Spleen (tissue), 11 donors: ENCODE data around the gene HELB. TPM values are rescaled to one million over a fixed set of nuclear protein-coding genes. Genes with fewer than 3 reads are reported as not detected.

Source experiments
- DNase-seq: peaks from one replicate; pipeline ENCODE4 v3.0.0-alpha.2; 2020
- H3K27ac ChIP-seq, 8 donors: fragments of 200-600 bp; sonication (generic) in 7 of 8; 1 replicate in 4 of 8; 2 replicates in 4 of 8; pipeline versions ENCODE4 v1.5.0 to v1.8.0; 2016 to 2021; ENCODE audit warnings: inconsistent platforms in 4 of 8, mild to moderate bottlenecking in 4 of 8, moderate library complexity in 1 of 8
- H3K27me3 ChIP-seq, 7 donors: fragments of 200-600 bp; sonication (generic) in 6 of 7; replicated peaks in 1 of 7; 1 replicate in 4 of 7; 2 replicates in 3 of 7; pipeline versions ENCODE4 v1.5.0 to v1.8.0; 2016 to 2021; ENCODE audit warnings: inconsistent platforms in 3 of 7, mild to moderate bottlenecking in 1 of 7
- H3K36me3 ChIP-seq, 6 donors: fragments of 200-600 bp; sonication (generic) in 5 of 6; 1 replicate in 4 of 6; 2 replicates in 2 of 6; pipeline versions ENCODE4 v1.5.0 to v1.8.0; 2016 to 2021; ENCODE audit warnings: inconsistent platforms in 2 of 6
- H3K4me1 ChIP-seq, 6 donors: fragments of 200-600 bp; sonication (generic) in 5 of 6; 1 replicate in 3 of 6; 2 replicates in 3 of 6; pipeline versions ENCODE4 v1.5.0 to v1.8.0; 2016 to 2021; ENCODE audit warnings: inconsistent platforms in 3 of 6
- H3K4me3 ChIP-seq, 8 donors: fragments of 200-600 bp; sonication (generic) in 7 of 8; 1 replicate in 4 of 8; 2 replicates in 4 of 8; pipeline versions ENCODE4 v1.5.0 to v1.8.0; 2016 to 2021; ENCODE audit warnings: inconsistent platforms in 4 of 8, mild to moderate bottlenecking in 4 of 8, moderate library complexity in 2 of 8
- H3K9me3 ChIP-seq, 8 donors: fragments of 200-600 bp; sonication (generic) in 7 of 8; 1 replicate in 4 of 8; 2 replicates in 4 of 8; pipeline versions ENCODE4 v1.5.0 to v1.8.0; 2016 to 2021; ENCODE audit warnings: inconsistent platforms in 4 of 8
- POLR2A ChIP-seq, 3 donors: fragments of 450-650 bp; IDR thresholded peaks; one replicate each; pipeline ENCODE4 v1.5.1; 2017; ENCODE audit warnings: antibody characterized with exemption in 3 of 3, mild to moderate bottlenecking in 1 of 3
- POLR2AphosphoS5 ChIP-seq, 3 donors: sonication (generic); formaldehyde crosslinking; IDR thresholded peaks; one replicate each; pipeline ENCODE4 v1.5.1; 2017; ENCODE audit warnings: antibody characterized with exemption in 3 of 3
- WGBS, 5 donors: extraction: QIAGEN DNeasy Blood & Tissue Kit in 3 of 5; methylation state at CpG; one replicate each; pipeline versions ENCODE4 v1.1.5 to v1.1.7; 2013 to 2018; 5-methylcytosine and 5-hydroxymethylcytosine counted together
- intact Hi-C: fragments of 100-400 bp; cut with DNase I; formaldehyde crosslinking; loops from one replicate; pipeline ENCODE4 v1.15.0; 2023; ENCODE audit warnings: low total_unique reads
- polyA plus RNA-seq, 3 donors: library from polyadenylated mRNA; stranded (reverse); fragments of 200-250 nt; gene quantifications; one replicate each; pipeline ENCODE4 v1.2.1, GENCODE V29; 2013
- total RNA-seq, 7 donors: library from RNA; depleted of rRNA in 3 of 7; stranded (reverse); fragments of >200 nt in 3 of 7; fragmentation: NEBNext Ultra II Directional in 4 of 7; extraction: Animal tissue kit (Norgen Biotek cat#: 25700) in 4 of 7; gene quantifications; one replicate each; pipeline versions ENCODE4 v1.1.0 to v1.2.1, GENCODE V29; 2016 to 2021
- TF ChIP-seq, protein P1 (sequence below), 11 experiments: fragments of 200-600 bp in 7 of 11; fragments of 450-650 bp in 4 of 11; sonication (generic) in 4 of 11; IDR thresholded peaks in 8 of 11; conservative IDR thresholded peaks in 3 of 11; 1 replicate in 7 of 11; 2 replicates in 4 of 11; pipeline versions ENCODE4 v1.4.0 to v1.8.0; 2016 to 2021; ENCODE audit warnings: antibody characterized with exemption in 11 of 11, inconsistent platforms in 4 of 11, mild to moderate bottlenecking in 1 of 11
- donor health status: healthy with polysubstance abuse.
- donor health status: DM: no; HTN: no; CAD: no; lungs with moderate emphysema.
- donor health status: DM: no; HTN: no; CAD: no.
- donor health status: Bipolar disorder and iron deficiency.
- donor health status: healthy.
- donor health status: DM: no; HTN: no; CAD: no.
- donor health status: DM: yes; HTN: yes; CAD: no.

HELB gene
- total and polyA plus RNA-seq, 10 donors = 0.83 to 33.7 (median 18.2) TPM

DNA sequence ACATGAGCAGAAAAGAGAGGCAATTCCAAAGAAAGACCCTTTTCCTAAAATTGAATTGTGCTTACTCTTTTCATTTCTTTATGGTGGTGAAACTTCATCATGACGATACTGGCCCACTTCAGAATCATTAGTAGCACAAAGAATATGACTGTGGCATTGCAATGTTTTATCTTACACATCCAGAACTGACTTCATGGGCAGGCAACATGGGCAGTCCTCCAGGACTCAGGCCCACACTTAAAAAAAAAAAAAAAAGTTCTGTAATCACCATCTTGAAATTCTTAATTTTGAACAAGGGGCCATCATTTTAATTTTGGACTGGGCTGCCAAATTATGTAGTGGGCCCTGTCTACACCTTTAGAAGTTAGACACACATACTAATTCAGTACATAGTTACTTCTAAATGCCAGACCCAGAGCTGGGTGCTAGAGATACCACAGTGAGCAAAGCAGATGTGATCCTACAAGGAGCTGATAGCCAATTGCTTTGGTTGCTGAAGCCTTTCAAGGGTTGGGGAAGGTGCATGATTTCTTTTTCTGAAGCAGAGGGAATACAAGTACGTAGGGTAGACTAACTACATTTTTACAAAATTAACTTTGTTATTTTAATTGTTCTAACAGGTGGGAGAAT is 35.2 kb downstream of the HELB start:
- H3K9me3 ChIP-seq = peaks cover 0 to 35% (median 29%) of the 10 kb centered on the region in 8 donors
- no peaks in the 10 kb centered on the region for H3K4me1 ChIP-seq
- H3K4me3 ChIP-seq = no peak overlapping the region
- intact Hi-C loops = no loop called here
- no peak for DNase-seq
- no peaks in the 10 kb centered on the region for H3K27me3 ChIP-seq
- H3K27ac ChIP-seq = no peak overlapping the region
- H3K36me3 ChIP-seq = peaks cover 0 to 83% (median 50%) of the 10 kb centered on the region in 6 donors
- WGBS, 5 donors = 92 to 98% (median 95%) methylated on average over 2 of the region's 2 CpGs
- TF ChIP-seq POLR2A (IDR thresholded peaks at IDR 0.05) (no peak), POLR2AphosphoS5 (IDR thresholded peaks at IDR 0.05) (no peak)
- TF ChIP-seq, protein P1, sequence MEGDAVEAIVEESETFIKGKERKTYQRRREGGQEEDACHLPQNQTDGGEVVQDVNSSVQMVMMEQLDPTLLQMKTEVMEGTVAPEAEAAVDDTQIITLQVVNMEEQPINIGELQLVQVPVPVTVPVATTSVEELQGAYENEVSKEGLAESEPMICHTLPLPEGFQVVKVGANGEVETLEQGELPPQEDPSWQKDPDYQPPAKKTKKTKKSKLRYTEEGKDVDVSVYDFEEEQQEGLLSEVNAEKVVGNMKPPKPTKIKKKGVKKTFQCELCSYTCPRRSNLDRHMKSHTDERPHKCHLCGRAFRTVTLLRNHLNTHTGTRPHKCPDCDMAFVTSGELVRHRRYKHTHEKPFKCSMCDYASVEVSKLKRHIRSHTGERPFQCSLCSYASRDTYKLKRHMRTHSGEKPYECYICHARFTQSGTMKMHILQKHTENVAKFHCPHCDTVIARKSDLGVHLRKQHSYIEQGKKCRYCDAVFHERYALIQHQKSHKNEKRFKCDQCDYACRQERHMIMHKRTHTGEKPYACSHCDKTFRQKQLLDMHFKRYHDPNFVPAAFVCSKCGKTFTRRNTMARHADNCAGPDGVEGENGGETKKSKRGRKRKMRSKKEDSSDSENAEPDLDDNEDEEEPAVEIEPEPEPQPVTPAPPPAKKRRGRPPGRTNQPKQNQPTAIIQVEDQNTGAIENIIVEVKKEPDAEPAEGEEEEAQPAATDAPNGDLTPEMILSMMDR (IDR thresholded peaks at IDR 0.05 in 8 of 11, conservative IDR thresholded peaks at IDR 0.05 in 3 of 11) = no peak

GRCh38 chr12:66340131-66340530 is 37.8 kb downstream of the HELB start:
- WGBS, 5 donors = 90 to 97% (median 96%) methylated on average over 2 of the region's 2 CpGs
- intact Hi-C loops = no loop called here
- TF ChIP-seq POLR2AphosphoS5 (IDR thresholded peaks at IDR 0.05) = no peak
- no peak overlapping the region for H3K27ac ChIP-seq
- H3K4me3 ChIP-seq = no peak overlapping the region
- no peaks in the 10 kb centered on the region for H3K4me1 ChIP-seq
- H3K27me3 ChIP-seq = no peaks in the 10 kb centered on the region
- H3K36me3 ChIP-seq = peaks cover 0 to 98% (median 51%) of the 10 kb centered on the region in 6 donors
- DNase-seq = no peak
- peaks cover 0 to 40% (median 35%) of the 10 kb centered on the region in 8 donors for H3K9me3 ChIP-seq

DNA sequence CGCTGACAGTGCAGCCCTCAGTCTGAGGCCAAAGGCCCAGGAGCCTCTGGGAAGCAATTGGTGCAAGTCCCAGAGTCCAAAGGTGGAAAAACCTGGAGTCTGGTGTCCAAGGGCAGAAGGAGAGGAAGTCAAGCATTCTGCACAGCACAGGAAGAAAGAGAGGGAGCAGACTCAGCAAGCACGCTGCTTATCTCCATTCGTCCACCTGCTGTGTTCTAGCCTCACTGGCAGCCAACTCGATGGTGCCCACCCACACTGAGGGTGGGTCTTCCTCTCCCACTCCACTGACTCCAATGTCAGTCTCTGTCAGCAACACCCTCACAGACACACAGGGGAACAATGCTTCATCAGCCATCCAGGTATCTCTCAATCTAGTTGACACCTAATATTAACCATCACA is 38.8 kb downstream of the HELB start:
- intact Hi-C loops = no loop called here
- H3K36me3 ChIP-seq = peaks cover 0 to 99% (median 51%) of the 10 kb centered on the region in 6 donors
- peaks cover 0 to 40% (median 35%) of the 10 kb centered on the region in 8 donors for H3K9me3 ChIP-seq

GRCh38 chr12:66345212-66345611 is 42.9 kb downstream of the HELB start:
- H3K4me1 ChIP-seq = no peaks in the 10 kb centered on the region
- 46 to 59% (median 50%) methylated on average over 3 of the region's 3 CpGs for WGBS, 5 donors
- peaks cover 0 to 30% (median 24%) of the 10 kb centered on the region in 8 donors for H3K9me3 ChIP-seq
- H3K4me3 ChIP-seq = no peak overlapping the region
- peaks cover 0 to 97% (median 31%) of the 10 kb centered on the region in 6 donors for H3K36me3 ChIP-seq
- H3K27me3 ChIP-seq = no peaks in the 10 kb centered on the region
- no peak overlapping the region for H3K27ac ChIP-seq
- TF ChIP-seq, protein P1 (IDR thresholded peaks at IDR 0.05 in 8 of 11, conservative IDR thresholded peaks at IDR 0.05 in 3 of 11) = no peak
- TF ChIP-seq POLR2AphosphoS5 (IDR thresholded peaks at IDR 0.05) (no peak), POLR2A (IDR thresholded peaks at IDR 0.05) (no peak)
- no peak for DNase-seq
- intact Hi-C loops = no loop called here

More for the DNA sequence above, 38.8 kb downstream of the HELB start:
- Histone ChIP-seq H3K27me3 (no peaks in the 10 kb centered on the region), H3K4me1 (no peaks in the 10 kb centered on the region), H3K27ac (no peak overlapping the region), H3K4me3 (no peak overlapping the region)
- TF ChIP-seq, protein P1 (IDR thresholded peaks at IDR 0.05 in 8 of 11, conservative IDR thresholded peaks at IDR 0.05 in 3 of 11) = no peak
- TF ChIP-seq POLR2A (IDR thresholded peaks at IDR 0.05) (no peak), POLR2AphosphoS5 (IDR thresholded peaks at IDR 0.05) (no peak)
- WGBS, 5 donors = 88 to 97% (median 95%) methylated on average over 4 of the region's 4 CpGs
- no peak for DNase-seq
